ENCODE measurements around the gene CIB2. TPM values are rescaled to one million over a fixed set of nuclear protein-coding genes. Genes with fewer than 3 reads are reported as not detected.
A peak's percentile ranks its signal among the peaks of the same experiment; 100 is the strongest.

The CIB2 gene
- total RNA-seq, 2 donors from 2014 or later = 6.8 to 14.6 TPM

- DNase-seq = peak; percentile 15
- H3K27me3 ChIP-seq = no peaks in the 10 kb centered on the region
Measured at GRCh38 chr15:78167227-78167888, 36.1 kb upstream of the CIB2 start.

GRCh38 chr15:78164010-78164409 is 32.8 kb upstream of the CIB2 start:
- no peaks in the 10 kb centered on the region for H3K36me3 ChIP-seq
- intact Hi-C loops (cut with DNase I) = no loop called here

More at GRCh38 chr15:78167227-78167888, 36.1 kb upstream of the CIB2 start:
- no peak for TF ChIP-seq CTCF (IDR thresholded peaks at IDR 0.05)
- Histone ChIP-seq H3K27ac (no peak overlapping the region), H3K36me3 (no peaks in the 10 kb centered on the region), H3K4me3 (no peak overlapping the region), H3K9me3 (no peaks in the 10 kb centered on the region), H3K4me1 (no peaks in the 10 kb centered on the region), H3K9ac (ENCODE audit: low read depth in 2 of 2, low read length in 2 of 2) (no peak overlapping the region)
- intact Hi-C loops (cut with DNase I) = no loop called here

GRCh38 chr15:78162038-78162437 is 30.8 kb upstream of the CIB2 start:
- no peak overlapping the region for H3K27ac ChIP-seq
- H3K36me3 ChIP-seq = no peaks in the 10 kb centered on the region
- DNase-seq = no peak
- TF ChIP-seq CTCF (IDR thresholded peaks at IDR 0.05) = no peak
- H3K27me3 ChIP-seq = no peaks in the 10 kb centered on the region
- H3K9ac ChIP-seq (ENCODE audit: low read depth in 2 of 2, low read length in 2 of 2) = no peak overlapping the region
- no peaks in the 10 kb centered on the region for H3K4me1 ChIP-seq
- intact Hi-C loops (cut with DNase I) = no loop called here
- no peak overlapping the region for H3K4me3 ChIP-seq
- no peaks in the 10 kb centered on the region for H3K9me3 ChIP-seq

More at GRCh38 chr15:78164010-78164409, 32.8 kb upstream of the CIB2 start:
- no peak overlapping the region for H3K4me3 ChIP-seq
- no peaks in the 10 kb centered on the region for H3K9me3 ChIP-seq
- no peak for TF ChIP-seq CTCF (IDR thresholded peaks at IDR 0.05)
- H3K27ac ChIP-seq = no peak overlapping the region
- H3K27me3 ChIP-seq = no peaks in the 10 kb centered on the region
- DNase-seq = no peak
- H3K4me1 ChIP-seq = no peaks in the 10 kb centered on the region
- no peak overlapping the region for H3K9ac ChIP-seq (ENCODE audit: low read depth in 2 of 2, low read length in 2 of 2)

GRCh38 chr15:78159395-78159794 is 28.1 kb upstream of the CIB2 start:
- DNase-seq = no peak
- Histone ChIP-seq H3K27me3 (no peaks in the 10 kb centered on the region), H3K36me3 (no peaks in the 10 kb centered on the region), H3K4me1 (no peaks in the 10 kb centered on the region), H3K9ac (ENCODE audit: low read depth in 2 of 2, low read length in 2 of 2) (no peak overlapping the region), H3K27ac (no peak overlapping the region), H3K4me3 (no peak overlapping the region), H3K9me3 (no peaks in the 10 kb centered on the region)
- no peak for TF ChIP-seq CTCF (IDR thresholded peaks at IDR 0.05)
- intact Hi-C loops (cut with DNase I) = no loop called here

- DNase-seq = no peak
- intact Hi-C loops (cut with DNase I) = no loop called here
- Histone ChIP-seq H3K36me3 (no peaks in the 10 kb centered on the region), H3K9ac (ENCODE audit: low read depth in 2 of 2, low read length in 2 of 2) (no peak overlapping the region), H3K27ac (no peak overlapping the region), H3K27me3 (no peaks in the 10 kb centered on the region), H3K4me3 (no peak overlapping the region), H3K4me1 (no peaks in the 10 kb centered on the region), H3K9me3 (no peaks in the 10 kb centered on the region)
- no peak for TF ChIP-seq CTCF (IDR thresholded peaks at IDR 0.05)
Measured at GRCh38 chr15:78157203-78157602, 26.0 kb upstream of the CIB2 start.

Measured in colonic mucosa (tissue), 4 donors.